HCT116 (cell line): Measurements from ENCODE around the gene IFIH1. TPM values are rescaled to one million over a fixed set of nuclear protein-coding genes. Genes with fewer than 3 reads are reported as not detected.
A peak's percentile ranks its signal among the peaks of the same experiment; 100 is the strongest.

Source experiments
- ATAC-seq: fragments of 200-7000 bp; cut with Tn5 transposase; 2 replicates; pipeline ENCODE4 v1.9.1; 2020; ENCODE audit warnings: mild to moderate bottlenecking, moderate library complexity
- BruUV-seq: library from RNA; stranded (reverse); fragments of 400-500 nt; replicated peaks from 2 replicates; lab custom pipeline; 2021; lab: Mats Ljungman, UMichigan
- CTCF ChIA-PET: fragments of 300-600 bp; sonication (Branson Sonifier 250); formaldehyde crosslinking; loops from one replicate; lab custom pipeline; 2021; ENCODE audit warnings: antibody characterized with exemption; lab: Charles Lee
- POLR2A ChIA-PET: fragments of 300-600, 350-600 bp; sonication (Branson Sonifier 250); formaldehyde crosslinking; loops from one replicate; lab custom pipeline; 2021; ENCODE audit warnings: antibody characterized with exemption; lab: Charles Lee
- RAD21 ChIA-PET, 2 experiments: fragments of 300-600 bp; sonication (Branson Sonifier 250); formaldehyde crosslinking; loops; one replicate each; lab custom pipeline; 2023; ENCODE audit warnings: low total read pairs in 2 of 2; ENCODE audit not compliant: uncharacterized antibody in 2 of 2, unreplicated experiment in 2 of 2, low non-redundant PET in 1 of 2; lab: Charles Lee
- DNase-seq: peaks from one replicate; pipeline ENCODE4 v3.0.0-alpha.2; 2010; ENCODE audit warnings: low read depth, low spot score
- H2AFZ ChIP-seq: fragments of 200-600 bp; shearing (Covaris generic), sonication (generic); 2 replicates; pipeline ENCODE4 v1.6.1; 2017; ENCODE audit warnings: low read depth, mixed run types, mixed read lengths, antibody characterized with exemption, low read length; ENCODE audit not compliant: poor library complexity, severe bottlenecking
- H3K27ac ChIP-seq: 2 replicates; pipeline ENCODE4 v1.5.1; 2012; ENCODE audit warnings: low read depth, low read length
- H3K27me3 ChIP-seq: fragments of 200-600 bp; sonication (generic); 2 replicates; pipeline ENCODE4 v1.6.1; 2016; ENCODE audit warnings: mixed run types, low read length, mixed read lengths; ENCODE audit not compliant: insufficient read depth
- H3K36me3 ChIP-seq, 2 experiments: fragments of 200-500 bp in 1 of 2; fragments of 200-600 bp in 1 of 2; sonication (Bioruptor generic) in 1 of 2; sonication (generic) in 1 of 2; 2 replicates each; pipeline versions ENCODE4 v1.5.1 to v1.6.1; 2014 to 2016; ENCODE audit warnings: low read length in 2 of 2, inconsistent platforms in 1 of 2, mixed read lengths in 1 of 2, mixed run types in 1 of 2; ENCODE audit not compliant: insufficient read depth in 2 of 2, control insufficient read depth in 1 of 2
- H3K4me1 ChIP-seq, 2 experiments: fragments of 200-600 bp in 1 of 2; sonication (generic) in 1 of 2; 2 replicates each; pipeline versions ENCODE4 v1.5.1 to v1.6.1; 2012 to 2017; ENCODE audit warnings: low read length in 2 of 2, inconsistent platforms in 1 of 2, mild to moderate bottlenecking in 1 of 2, mixed read lengths in 1 of 2, mixed run types in 1 of 2, moderate library complexity in 1 of 2; ENCODE audit not compliant: insufficient read depth in 2 of 2, control insufficient read depth in 1 of 2
- H3K4me2 ChIP-seq: fragments of 200-600 bp; sonication (generic); 2 replicates; pipeline ENCODE4 v1.6.1; 2017; ENCODE audit warnings: mixed run types, low read length, mixed read lengths
- H3K4me3 ChIP-seq, 2 experiments: fragments of 200-600 bp in 1 of 2; sonication (generic) in 1 of 2; replicated peaks in 1 of 2; 2 replicates each; pipeline ENCODE4 v1.5.1; 2011 to 2016; ENCODE audit warnings: low read length in 2 of 2, control low read depth in 1 of 2, low read depth in 1 of 2, mild to moderate bottlenecking in 1 of 2, mixed read lengths in 1 of 2, mixed run types in 1 of 2
- H3K79me2 ChIP-seq: fragments of 200-600 bp; sonication (generic); 2 replicates; pipeline ENCODE4 v1.6.1; 2017; ENCODE audit warnings: mild to moderate bottlenecking, mixed run types, low read length, moderate library complexity, mixed read lengths; ENCODE audit not compliant: insufficient read depth
- H3K9ac ChIP-seq: fragments of 200-600 bp; sonication (generic); 2 replicates; pipeline ENCODE4 v1.6.1; 2016; ENCODE audit warnings: low read length, mixed read lengths
- H3K9me2 ChIP-seq: fragments of 200-600 bp; sonication (generic), shearing (Covaris generic); 2 replicates; pipeline ENCODE4 v1.6.1; 2017; ENCODE audit warnings: mixed run types, mild to moderate bottlenecking, moderate library complexity; ENCODE audit not compliant: insufficient read depth
- H3K9me3 ChIP-seq, 2 experiments: fragments of 200-500 bp in 1 of 2; fragments of 200-600 bp in 1 of 2; sonication (Bioruptor generic) in 1 of 2; sonication (generic) in 1 of 2; 2 replicates each; pipeline ENCODE4 v1.6.1; 2014 to 2017; ENCODE audit warnings: low read length in 2 of 2, mixed read lengths in 2 of 2, inconsistent platforms in 1 of 2, low read depth in 1 of 2, mild to moderate bottlenecking in 1 of 2, mixed run types in 1 of 2, moderate library complexity in 1 of 2; ENCODE audit not compliant: control insufficient read depth in 1 of 2, insufficient read depth in 1 of 2
- H4K20me1 ChIP-seq: fragments of 200-600 bp; sonication (generic), shearing (Covaris generic); 2 replicates; pipeline ENCODE4 v1.6.1; 2017; ENCODE audit warnings: mixed run types, mild to moderate bottlenecking, moderate library complexity; ENCODE audit not compliant: insufficient read depth
- CBX3 ChIP-seq: IDR thresholded peaks from 2 replicates; pipeline ENCODE4 v1.6.1; 2012; ENCODE audit warnings: low read depth
- CEBPB ChIP-seq: IDR thresholded peaks from 2 replicates; pipeline ENCODE4 v1.6.1; 2012; ENCODE audit warnings: low read depth
- EGR1 ChIP-seq: IDR thresholded peaks from 2 replicates; pipeline ENCODE4 v1.6.1; 2012; ENCODE audit warnings: low read depth
- EZH2phosphoT487 ChIP-seq: fragments of 200-600 bp; IDR thresholded peaks from 2 replicates; pipeline ENCODE4 v1.6.1; 2018; ENCODE audit warnings: antibody characterized with exemption, borderline replicate concordance
- JUND ChIP-seq: IDR thresholded peaks from 2 replicates; pipeline ENCODE4 v1.6.1; 2012
- POLR2A ChIP-seq: IDR thresholded peaks from 2 replicates; pipeline ENCODE4 v1.7.0; 2011; ENCODE audit warnings: borderline replicate concordance; ENCODE audit not compliant: insufficient read depth, insufficient read length; ENCODE audit errors: extremely low read depth
- POLR2AphosphoS5 ChIP-seq: IDR thresholded peaks from 2 replicates; pipeline ENCODE4 v1.6.1; 2011; ENCODE audit warnings: mild to moderate bottlenecking, low read depth, low read length, moderate library complexity
- RAD21 ChIP-seq: IDR thresholded peaks from 2 replicates; pipeline ENCODE4 v1.6.1; 2012; ENCODE audit warnings: low read depth, mild to moderate bottlenecking
- REST ChIP-seq: IDR thresholded peaks from 2 replicates; pipeline ENCODE4 v1.6.1; 2012; ENCODE audit warnings: low read depth
- SIN3A ChIP-seq: IDR thresholded peaks from 2 replicates; pipeline ENCODE4 v1.6.1; 2012; ENCODE audit warnings: low read depth
- SP1 ChIP-seq: IDR thresholded peaks from 2 replicates; pipeline ENCODE4 v1.6.1; 2012; ENCODE audit warnings: low read depth
- SRF ChIP-seq: IDR thresholded peaks from 2 replicates; pipeline ENCODE4 v1.6.1; 2012; ENCODE audit warnings: low read depth
- TCF7L2 ChIP-seq: IDR thresholded peaks from 2 replicates; pipeline ENCODE4 v1.7.0; 2011; ENCODE audit warnings: borderline replicate concordance, inconsistent platforms; ENCODE audit not compliant: insufficient read depth, insufficient read length; ENCODE audit errors: extremely low read depth
- YY1 ChIP-seq: IDR thresholded peaks from 2 replicates; pipeline ENCODE4 v1.6.1; 2011; ENCODE audit warnings: low read length, low read depth, moderate library complexity, mild to moderate bottlenecking; ENCODE audit not compliant: insufficient replicate concordance; ENCODE audit errors: extremely low read depth
- ZNF274 ChIP-seq: fragments of 200-500 bp; sonication (Bioruptor generic); IDR thresholded peaks from 2 replicates; pipeline ENCODE4 v1.6.1; 2014; ENCODE audit warnings: mild to moderate bottlenecking, low read depth, low read length, inconsistent platforms
- intact Hi-C: fragments of 100-400 bp; cut with micrococcal nuclease; formaldehyde crosslinking; loops from 2 replicates; pipeline ENCODE4 v1.10.0; 2022
- total RNA-seq: library from RNA; stranded (reverse); gene quantifications from one replicate; pipeline ENCODE4 v1.2.1, GENCODE V29; 2021; ENCODE audit not compliant: unreplicated experiment
- TF ChIP-seq, protein P1 (sequence below): IDR thresholded peaks from 2 replicates; pipeline ENCODE4 v1.6.1; 2012

The IFIH1 gene
- total RNA-seq, 1 experiment from 2014 or later, result 7.0 TPM

GRCh38 chr2:162318328-162319180 is at the start of gene IFIH1 (continued):
- TF ChIP-seq, protein P1, sequence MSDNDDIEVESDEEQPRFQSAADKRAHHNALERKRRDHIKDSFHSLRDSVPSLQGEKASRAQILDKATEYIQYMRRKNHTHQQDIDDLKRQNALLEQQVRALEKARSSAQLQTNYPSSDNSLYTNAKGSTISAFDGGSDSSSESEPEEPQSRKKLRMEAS, result peak; percentile 56
- TF ChIP-seq CBX3 (no peak), POLR2AphosphoS5 (peak; percentile 40; the same call in 1 of the 2 replicates), EGR1 (no peak), EZH2phosphoT487 (no peak), YY1 (peak; percentile 69), RAD21 (no peak)

GRCh38 chr2:162365392-162365791 is 46.9 kb upstream of the IFIH1 start:
- POLR2A ChIA-PET, result no interaction called here
- no peaks in the 10 kb centered on the region for H4K20me1 ChIP-seq
- TF ChIP-seq CEBPB (no peak), REST (no peak), TCF7L2 (no peak), ZNF274 (no peak), POLR2A (no peak), EGR1 (no peak), SIN3A (no peak), SP1 (no peak), SRF (no peak), POLR2AphosphoS5 (no peak), JUND (no peak)
- TF ChIP-seq, all 23 proteins: peak for 0
- Histone ChIP-seq H2AFZ (no peak overlapping the region), H3K4me3 (no peak overlapping the region), H3K4me2 (no peak overlapping the region), H3K27ac (no peak overlapping the region), H3K4me1 (no peaks in the 10 kb centered on the region), H3K27me3 (no peaks in the 10 kb centered on the region), H3K9me2 (no peaks in the 10 kb centered on the region), H3K79me2 (no peaks in the 10 kb centered on the region), H3K36me3 (no peaks in the 10 kb centered on the region), H3K9me3 (no peaks in the 10 kb centered on the region), H3K9ac (no peak overlapping the region)
- intact Hi-C loops, result no loop called here
- no peak for DNase-seq
- no peak for ATAC-seq
- RAD21 ChIA-PET, result no interaction called here
- CTCF ChIA-PET, result no interaction called here
- no TSS peak for BruUV-seq
